ENCODE results near the gene KCTD13.
"Not testable (repeated sequence)": the region's sequence is repeated elsewhere in the genome, so short reads cannot be mapped to it uniquely, and the experiment has no call there.

The KCTD13 gene

DNA sequence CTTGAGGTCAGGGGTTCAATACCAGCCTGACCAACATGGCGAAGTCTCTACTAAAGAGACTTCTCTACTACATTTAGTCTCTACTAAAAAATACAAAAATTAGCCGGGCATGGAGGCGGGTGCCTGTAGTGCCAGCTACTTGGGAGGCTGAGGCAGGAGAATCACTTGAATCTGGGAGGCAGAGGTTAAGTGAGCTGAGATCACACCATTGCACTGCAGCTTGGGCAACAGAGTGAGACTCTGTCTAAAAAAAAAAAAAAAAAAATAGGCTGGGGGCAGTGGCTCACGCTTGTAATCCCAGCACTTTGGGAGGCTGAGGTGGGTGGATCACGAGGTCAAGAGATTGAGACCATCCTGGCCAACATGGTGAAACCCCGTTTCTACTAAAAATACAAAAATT lies 16.2 kb downstream of the KCTD13 start:
- intact Hi-C loops (cut with DNase I) = not testable (repeated sequence)
- peak in 2 of 10 donors; percentile 4 to 21 for DNase-seq

DNA sequence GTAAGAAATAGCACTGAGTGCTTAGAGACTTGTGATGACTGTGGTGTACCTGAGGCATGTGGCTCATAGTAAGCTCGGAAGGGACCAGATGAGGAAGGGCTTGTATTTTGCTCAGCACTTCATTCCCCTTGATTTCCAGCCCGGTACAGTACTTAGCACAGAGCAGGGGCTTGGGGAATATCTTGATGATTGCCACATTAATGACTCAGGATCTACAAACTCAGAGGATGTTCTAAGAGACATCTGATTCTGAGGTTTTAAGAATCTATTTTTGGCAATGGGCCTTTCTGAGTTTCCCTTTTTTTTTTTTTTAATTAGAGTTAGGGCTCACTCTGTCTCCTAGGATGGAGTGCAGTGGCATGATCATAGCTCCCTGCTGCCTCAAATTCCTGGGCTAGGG lies 16.6 kb downstream of the KCTD13 start:
- intact Hi-C loops (cut with DNase I) = no loop called here

GRCh38 chr16:29908719-29909220 lies 17.3 kb downstream of the KCTD13 start:
- intact Hi-C loops (cut with DNase I) = no loop called here
- DNase-seq = peak in 2 of 10 donors; percentile 1 to 11

More for the DNA sequence above, 16.6 kb downstream of the KCTD13 start:
- no peak for DNase-seq

- intact Hi-C loops (cut with DNase I) = no loop called here
- peak in 2 of 10 donors; percentile 33 to 46 for DNase-seq
These were observed 18.1 kb downstream of the KCTD13 start for GRCh38 chr16:29907973-29908372.

GRCh38 chr16:29906520-29907244 lies 19.3 kb downstream of the KCTD13 start:
- intact Hi-C loops (cut with DNase I) = no loop called here
- DNase-seq = peak in 2 of 10 donors; percentile 69 to 85

GRCh38 chr16:29905668-29906067 lies 20.4 kb downstream of the KCTD13 start:
- peak in 2 of 10 donors; percentile 54 to 71 for DNase-seq
- intact Hi-C loops (cut with DNase I) = no loop called here

GRCh38 chr16:29904947-29905346 lies 21.1 kb downstream of the KCTD13 start:
- no peak for DNase-seq
- intact Hi-C loops (cut with DNase I) = no loop called here

DNA sequence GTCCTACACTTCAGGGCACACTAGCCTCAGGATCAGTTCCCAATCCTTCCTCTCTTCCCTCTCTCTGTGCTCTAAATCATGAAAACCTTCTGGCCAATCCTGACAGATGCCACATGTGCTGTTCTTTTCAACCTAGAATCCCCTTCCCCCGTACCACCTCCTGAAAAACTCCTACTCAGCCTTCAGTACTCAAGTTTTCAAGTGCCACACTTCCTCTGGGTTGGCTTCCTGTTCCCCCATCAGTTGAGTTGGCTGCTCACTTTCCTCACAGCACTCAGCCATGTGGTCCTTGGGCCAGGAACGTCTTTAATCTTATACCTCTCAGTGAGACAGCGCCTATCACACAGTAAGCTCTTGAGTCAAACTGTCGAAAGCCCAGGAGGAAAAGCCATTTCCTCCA lies 22.4 kb downstream of the KCTD13 start:
- intact Hi-C loops (cut with DNase I) = no loop called here
- peak in 1 of 10 donors; percentile 14 for DNase-seq

DNA sequence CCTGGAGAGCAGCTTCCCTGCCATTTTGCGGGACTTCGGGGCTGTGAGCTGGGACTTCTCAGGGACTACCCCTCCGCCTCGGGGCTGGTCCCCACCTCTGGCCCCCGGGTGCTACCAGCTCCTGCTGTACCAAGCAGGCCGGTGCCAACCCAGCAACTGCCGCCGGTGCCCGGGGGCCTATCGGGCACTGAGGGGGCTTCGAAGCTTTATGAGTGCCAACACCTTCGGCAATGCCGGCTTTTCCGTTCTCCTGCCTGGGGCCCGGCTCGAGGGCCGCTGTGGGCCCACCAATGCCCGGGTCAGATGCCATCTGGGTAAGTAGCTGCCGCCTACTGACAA lies 24.4 kb downstream of the KCTD13 start:
- intact Hi-C loops (cut with DNase I) = loop anchor here (2.0 kb wide), 2 partner anchors 25 to 95 kb away; partner anchors contain the start of genes KCTD13 and MAZ

DNA sequence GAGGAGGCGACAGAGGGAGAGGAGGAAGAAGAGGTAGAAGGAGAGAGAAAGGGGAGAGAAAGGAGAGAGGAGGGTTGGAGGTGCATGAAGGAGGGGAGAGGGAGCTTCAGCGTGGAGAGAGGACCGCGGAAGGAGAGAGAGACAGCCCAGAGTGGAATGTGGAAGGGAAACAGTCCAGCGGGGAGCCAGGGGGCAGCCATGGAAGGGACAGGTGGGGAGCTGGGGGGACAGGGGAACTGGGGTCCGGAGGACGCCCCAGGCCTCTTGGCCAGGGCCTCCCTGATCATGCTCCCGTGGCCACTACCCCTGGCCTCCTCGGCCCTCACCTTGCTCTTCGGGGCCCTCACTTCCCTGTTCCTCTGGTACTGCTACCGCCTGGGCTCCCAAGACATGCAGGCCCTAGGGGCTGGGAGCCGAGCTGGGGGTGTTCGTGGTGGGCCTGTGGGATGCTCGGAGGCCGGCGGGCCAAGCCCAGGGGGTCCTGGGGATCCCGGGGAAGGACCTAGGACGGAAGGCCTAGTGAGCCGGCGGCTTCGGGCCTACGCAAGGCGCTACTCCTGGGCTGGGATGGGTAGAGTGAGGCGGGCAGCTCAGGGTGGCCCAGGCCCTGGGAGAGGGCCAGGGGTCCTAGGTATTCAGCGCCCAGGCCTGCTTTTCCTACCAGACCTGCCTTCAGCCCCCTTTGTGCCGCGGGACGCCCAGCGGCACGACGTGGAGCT lies 25.0 kb downstream of the KCTD13 start:
- intact Hi-C loops (cut with DNase I) = loop anchor here (2.0 kb wide), 2 partner anchors 26 to 94 kb away; partner anchors contain the start of genes KCTD13 and MAZ
- peak in 1 of 10 donors; percentile 69 for DNase-seq

More for the DNA sequence above, 24.4 kb downstream of the KCTD13 start:
- peak in 1 of 10 donors; percentile 69 for DNase-seq

DNA sequence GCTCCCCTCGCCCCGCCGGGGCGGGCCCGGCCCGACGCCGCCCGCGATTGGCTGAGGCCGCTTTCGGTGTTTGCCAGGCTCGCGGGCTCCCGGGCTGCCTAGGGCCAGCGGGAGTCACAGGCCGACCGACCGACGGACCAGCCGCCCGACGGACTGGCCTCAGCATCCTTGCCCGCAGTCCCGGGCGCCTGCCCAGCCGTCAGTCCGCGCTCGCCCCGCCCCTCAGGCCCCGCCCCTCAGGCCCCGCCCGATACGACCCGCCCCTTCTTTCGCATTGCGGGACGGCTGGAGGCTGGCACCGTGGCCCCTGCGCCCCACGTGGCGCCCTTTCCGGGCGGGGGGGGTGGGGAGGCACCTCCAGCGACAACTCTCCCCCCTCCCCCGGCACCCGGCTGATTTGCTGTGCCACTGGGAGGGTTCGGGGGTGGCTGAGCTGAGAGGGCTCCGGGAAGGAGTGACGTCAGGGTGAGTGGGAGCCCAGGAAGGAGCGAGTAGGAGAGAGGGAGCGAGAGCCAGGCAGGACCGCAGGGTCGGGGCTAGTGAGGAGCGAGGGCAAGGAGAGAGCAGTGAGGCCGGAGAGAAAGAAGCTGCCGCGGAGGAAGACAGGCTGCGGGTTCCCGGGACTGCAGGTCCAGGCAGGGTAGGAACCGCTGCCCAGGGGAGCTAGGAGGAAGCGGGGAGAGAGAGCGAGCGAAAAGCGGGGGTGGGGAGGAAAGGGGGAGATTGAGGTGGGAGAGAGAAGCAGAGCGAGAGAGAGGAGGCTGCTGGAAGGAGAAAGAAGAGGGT lies 25.7 kb downstream of the KCTD13 start, which contains the start of gene ASPHD1:
TSS of gene ASPHD1 (plus strand) at position 387 of the 786 bp plus-strand sequence. CDS start 484 bp downstream, outside the sequence.
- intact Hi-C loops (cut with DNase I) = loop anchor here (2.0 kb wide), 2 partner anchors 27 to 93 kb away; partner anchors contain the start of genes KCTD13 and MAZ
- DNase-seq = peak; percentile 74 to 98 (median 87)

DNA sequence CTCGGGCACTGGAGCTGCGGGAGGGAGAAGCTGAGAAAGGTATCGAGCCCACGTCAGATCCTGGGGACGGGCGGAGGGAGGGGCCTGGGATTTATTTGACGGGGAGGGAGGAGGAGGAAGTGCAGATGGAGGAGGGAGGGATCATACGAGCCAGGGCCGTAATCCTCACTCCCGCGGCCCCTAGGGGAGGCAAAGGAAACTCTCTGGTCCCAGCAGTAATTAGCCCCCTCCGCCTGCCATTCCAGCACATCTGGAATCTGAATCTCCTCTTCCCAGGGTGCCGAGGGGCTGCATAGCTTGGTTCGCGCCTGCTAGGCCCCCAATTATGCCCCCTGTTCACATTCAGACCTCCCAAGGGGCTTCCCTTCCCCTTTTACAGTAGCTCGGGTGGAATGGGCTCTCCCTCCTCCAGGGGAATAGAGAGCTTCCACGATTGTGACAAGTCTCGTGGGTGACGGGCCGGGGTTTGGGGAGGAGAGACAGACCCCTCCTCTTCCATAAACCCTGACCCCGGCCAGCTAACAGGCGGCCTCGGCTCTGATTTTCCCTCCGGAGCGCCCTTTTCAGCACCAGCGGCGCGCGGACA lies 26.4 kb downstream of the KCTD13 start, which contains the start of gene SEZ6L2:
TSS of gene SEZ6L2 (minus strand) at position 35 of the 586 bp plus-strand sequence. CDS start 531 bp downstream, outside the sequence.
- intact Hi-C loops (cut with DNase I) = loop anchor here (2.0 kb wide), 3 partner anchors 27 to 93 kb away; partner anchors contain the start of genes KCTD13, MAZ and TAOK2
- peak; percentile 56 to 98 (median 82) for DNase-seq

- intact Hi-C loops (cut with DNase I) = loop anchor here (2.0 kb wide), 1 partner anchor 74 kb away; the partner anchor contains the start of gene TAOK2
- DNase-seq = peak in 4 of 10 donors; percentile 32 to 91 (median 78)
These were observed 27.1 kb downstream of the KCTD13 start for GRCh38 chr16:29898804-29899515.

GRCh38 chr16:29898135-29898803 lies 27.8 kb downstream of the KCTD13 start:
- DNase-seq = peak in 2 of 10 donors; percentile 30 to 44
- intact Hi-C loops (cut with DNase I) = loop anchor here (2.0 kb wide), 1 partner anchor 75 kb away; the partner anchor contains the start of gene TAOK2

DNA sequence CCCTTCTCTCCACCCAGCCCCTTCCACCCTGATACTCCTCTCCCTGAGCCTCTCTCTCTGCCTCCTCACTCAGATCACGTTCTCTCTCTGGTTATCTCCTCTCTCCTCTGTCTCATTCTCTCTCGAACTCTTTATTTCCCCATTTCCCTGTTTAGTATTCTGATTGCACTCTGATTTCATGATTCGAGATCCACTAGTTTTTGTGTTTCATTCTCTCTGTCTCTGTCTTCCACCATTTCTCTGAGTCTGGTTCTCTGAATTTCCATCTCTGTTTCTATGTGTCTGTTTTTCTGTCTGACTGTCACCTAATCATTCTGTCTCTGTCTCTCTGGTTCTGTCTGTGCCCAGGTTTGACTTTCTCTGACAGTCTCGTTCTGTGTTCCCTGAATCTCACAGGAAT lies 28.7 kb downstream of the KCTD13 start:
- no peak for DNase-seq
- intact Hi-C loops (cut with DNase I) = no loop called here

GRCh38 chr16:29896841-29897240 lies 29.2 kb downstream of the KCTD13 start:
- intact Hi-C loops (cut with DNase I) = no loop called here
- DNase-seq = peak in 2 of 10 donors; percentile 33 to 62

- DNase-seq = peak in 1 of 10 donors; percentile 66
- intact Hi-C loops (cut with DNase I) = no loop called here
These were observed 31.7 kb downstream of the KCTD13 start for GRCh38 chr16:29894352-29894751.

DNA sequence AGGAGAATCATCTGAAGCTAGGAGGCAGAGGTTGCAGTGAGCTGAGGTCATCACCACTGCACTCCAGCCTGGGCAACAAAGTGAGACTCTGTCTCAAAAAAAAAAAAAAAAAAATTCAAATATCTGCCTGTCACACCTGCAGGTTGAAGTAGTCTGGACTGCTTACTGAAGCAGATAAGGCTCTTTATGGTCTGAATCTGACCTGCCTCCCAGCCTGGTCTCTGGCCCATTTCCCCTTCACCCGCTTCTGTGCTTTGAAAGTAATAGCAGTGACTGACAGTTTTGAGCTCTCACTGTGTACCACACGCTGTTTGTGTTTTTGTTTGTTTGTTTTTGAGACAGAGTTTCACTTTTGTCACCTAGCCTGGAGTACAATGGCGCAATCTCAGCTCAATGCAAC lies 32.5 kb downstream of the KCTD13 start:
- peak in 1 of 10 donors; percentile 1 for DNase-seq
- intact Hi-C loops (cut with DNase I) = no loop called here
